Measurements from ENCODE around the gene SV2B.

DNA sequence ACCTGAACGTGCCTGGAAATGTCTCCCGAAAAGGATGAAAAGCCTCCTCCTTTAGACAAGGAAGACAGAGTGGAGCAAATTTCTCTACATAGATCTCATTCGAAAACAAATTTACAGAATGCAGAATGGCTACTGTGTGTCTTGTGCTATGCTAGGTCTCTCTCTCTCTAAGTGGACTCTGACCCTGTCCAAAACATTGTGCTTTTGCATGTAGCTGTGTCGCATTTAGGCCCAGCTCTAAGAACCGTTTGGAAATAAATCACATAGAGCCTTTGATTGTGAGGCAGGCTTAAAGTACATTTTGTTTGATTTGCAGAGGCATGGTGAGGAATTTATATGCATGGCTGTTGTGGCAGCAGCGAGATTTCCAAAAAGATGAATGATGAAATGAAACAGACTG lies 198.0 kb downstream of the SV2B start:
- TF ChIP-seq, protein P1, sequence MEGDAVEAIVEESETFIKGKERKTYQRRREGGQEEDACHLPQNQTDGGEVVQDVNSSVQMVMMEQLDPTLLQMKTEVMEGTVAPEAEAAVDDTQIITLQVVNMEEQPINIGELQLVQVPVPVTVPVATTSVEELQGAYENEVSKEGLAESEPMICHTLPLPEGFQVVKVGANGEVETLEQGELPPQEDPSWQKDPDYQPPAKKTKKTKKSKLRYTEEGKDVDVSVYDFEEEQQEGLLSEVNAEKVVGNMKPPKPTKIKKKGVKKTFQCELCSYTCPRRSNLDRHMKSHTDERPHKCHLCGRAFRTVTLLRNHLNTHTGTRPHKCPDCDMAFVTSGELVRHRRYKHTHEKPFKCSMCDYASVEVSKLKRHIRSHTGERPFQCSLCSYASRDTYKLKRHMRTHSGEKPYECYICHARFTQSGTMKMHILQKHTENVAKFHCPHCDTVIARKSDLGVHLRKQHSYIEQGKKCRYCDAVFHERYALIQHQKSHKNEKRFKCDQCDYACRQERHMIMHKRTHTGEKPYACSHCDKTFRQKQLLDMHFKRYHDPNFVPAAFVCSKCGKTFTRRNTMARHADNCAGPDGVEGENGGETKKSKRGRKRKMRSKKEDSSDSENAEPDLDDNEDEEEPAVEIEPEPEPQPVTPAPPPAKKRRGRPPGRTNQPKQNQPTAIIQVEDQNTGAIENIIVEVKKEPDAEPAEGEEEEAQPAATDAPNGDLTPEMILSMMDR (conservative IDR thresholded peaks at IDR 0.05), result no peak
- no peak for TF ChIP-seq ZFX (IDR thresholded peaks at IDR 0.05)

Data from C4-2B (cell line).